Stomach (tissue), 4 donors: ENCODE results near the gene PRDM16.

Experiments
- CTCF ChIP-seq, 7 experiments: fragments of 450-650 bp in 4 of 7; fragments of 200-600 bp in 3 of 7; sonication (generic) in 3 of 7; IDR thresholded peaks; one replicate each; pipeline ENCODE4 v1.5.1; 2016 to 2019; ENCODE audit warnings: antibody characterized with exemption in 7 of 7, control low read depth in 2 of 7, mild to moderate bottlenecking in 1 of 7
- EP300 ChIP-seq: sonication (generic); formaldehyde crosslinking; IDR thresholded peaks from one replicate; pipeline ENCODE4 v1.6.1; 2017; ENCODE audit warnings: antibody characterized with exemption
- POLR2A ChIP-seq, 4 donors: fragments of 450-650 bp; IDR thresholded peaks; one replicate each; pipeline ENCODE4 v1.6.1; 2016; ENCODE audit warnings: antibody characterized with exemption in 4 of 4, control low read depth in 2 of 4, mild to moderate bottlenecking in 1 of 4, moderate library complexity in 1 of 4
- POLR2AphosphoS5 ChIP-seq, 3 donors: sonication (generic); formaldehyde crosslinking; IDR thresholded peaks; one replicate each; pipeline ENCODE4 v1.6.1; 2016; ENCODE audit warnings: antibody characterized with exemption in 3 of 3

DNA sequence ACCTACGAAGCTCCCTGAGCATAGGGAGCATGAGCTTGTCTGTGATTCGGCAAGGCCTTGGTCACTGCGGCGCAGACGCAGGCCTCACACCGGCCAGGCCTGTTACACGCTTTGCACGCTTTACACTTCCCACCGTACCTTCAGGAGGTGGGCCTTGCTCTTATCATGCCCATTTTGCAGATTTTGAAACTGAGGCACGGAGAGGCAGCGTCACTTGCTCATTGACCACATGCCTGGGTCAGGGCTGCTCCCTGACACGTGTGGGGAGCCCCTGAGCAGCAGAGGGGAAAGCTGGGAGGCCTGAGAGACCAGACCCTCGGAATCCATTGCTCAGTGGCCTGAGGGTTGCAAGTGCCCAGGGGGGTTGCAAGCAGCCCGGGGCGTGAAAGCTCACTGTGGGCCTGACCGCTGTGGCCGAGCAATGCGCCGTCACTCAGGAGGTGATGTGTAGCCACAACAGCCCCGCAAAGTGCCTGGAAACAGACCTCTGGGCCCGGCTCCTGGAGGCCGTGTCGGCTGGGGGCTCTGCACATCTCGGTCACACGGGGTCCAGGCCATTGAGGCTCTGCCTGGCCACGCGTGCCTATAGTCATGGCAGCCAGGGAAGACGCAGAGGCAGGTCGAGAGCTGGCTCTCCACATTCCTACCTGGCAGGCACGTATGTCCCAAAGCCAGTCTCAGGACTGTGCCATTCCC is 392.4 kb downstream of the PRDM16 start:
- TF ChIP-seq POLR2AphosphoS5 (IDR thresholded peaks at IDR 0.05) (no peak), POLR2A (IDR thresholded peaks at IDR 0.05) (no peak), CTCF (IDR thresholded peaks at IDR 0.05) (no peak), EP300 (no peak)
